Gastrocnemius medialis (tissue), 4 donors: ENCODE results near the gene NXN.

Experiments used
- POLR2A ChIP-seq, 2 donors: fragments of 450-650 bp; IDR thresholded peaks; one replicate each; pipeline ENCODE4 v1.6.1; 2017; ENCODE audit warnings: antibody characterized with exemption in 2 of 2, mild to moderate bottlenecking in 2 of 2, moderate library complexity in 2 of 2
- TF ChIP-seq, protein P1 (sequence below), 5 experiments: fragments of 450-650 bp in 3 of 5; fragments of 200-600 bp in 2 of 5; sonication (generic) in 2 of 5; IDR thresholded peaks in 4 of 5; conservative IDR thresholded peaks in 1 of 5; 1 replicate in 4 of 5; 2 replicates in 1 of 5; pipeline ENCODE4 v1.5.1; 2016 to 2019; ENCODE audit warnings: antibody characterized with exemption in 5 of 5, mild to moderate bottlenecking in 3 of 5, moderate library complexity in 3 of 5

- TF ChIP-seq, protein P1, sequence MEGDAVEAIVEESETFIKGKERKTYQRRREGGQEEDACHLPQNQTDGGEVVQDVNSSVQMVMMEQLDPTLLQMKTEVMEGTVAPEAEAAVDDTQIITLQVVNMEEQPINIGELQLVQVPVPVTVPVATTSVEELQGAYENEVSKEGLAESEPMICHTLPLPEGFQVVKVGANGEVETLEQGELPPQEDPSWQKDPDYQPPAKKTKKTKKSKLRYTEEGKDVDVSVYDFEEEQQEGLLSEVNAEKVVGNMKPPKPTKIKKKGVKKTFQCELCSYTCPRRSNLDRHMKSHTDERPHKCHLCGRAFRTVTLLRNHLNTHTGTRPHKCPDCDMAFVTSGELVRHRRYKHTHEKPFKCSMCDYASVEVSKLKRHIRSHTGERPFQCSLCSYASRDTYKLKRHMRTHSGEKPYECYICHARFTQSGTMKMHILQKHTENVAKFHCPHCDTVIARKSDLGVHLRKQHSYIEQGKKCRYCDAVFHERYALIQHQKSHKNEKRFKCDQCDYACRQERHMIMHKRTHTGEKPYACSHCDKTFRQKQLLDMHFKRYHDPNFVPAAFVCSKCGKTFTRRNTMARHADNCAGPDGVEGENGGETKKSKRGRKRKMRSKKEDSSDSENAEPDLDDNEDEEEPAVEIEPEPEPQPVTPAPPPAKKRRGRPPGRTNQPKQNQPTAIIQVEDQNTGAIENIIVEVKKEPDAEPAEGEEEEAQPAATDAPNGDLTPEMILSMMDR (IDR thresholded peaks at IDR 0.05 in 4 of 5, conservative IDR thresholded peaks at IDR 0.05 in 1 of 5) = no peak
- no peak for TF ChIP-seq POLR2A (IDR thresholded peaks at IDR 0.05)
Measured at GRCh38 chr17:954431-955164, 25.0 kb downstream of the NXN start.
